ENCODE measurements around the gene NRIP2. TPM values are rescaled to one million over a fixed set of nuclear protein-coding genes. Genes with fewer than 3 reads are reported as not detected.
A peak's percentile ranks its signal among the peaks of the same experiment; 100 is the strongest.

The NRIP2 gene
- total and polyA plus RNA-seq, 2 donors (not counting 1 experiment from before 2014, with no cell fraction given): 0.08 to 0.17 TPM

DNA sequence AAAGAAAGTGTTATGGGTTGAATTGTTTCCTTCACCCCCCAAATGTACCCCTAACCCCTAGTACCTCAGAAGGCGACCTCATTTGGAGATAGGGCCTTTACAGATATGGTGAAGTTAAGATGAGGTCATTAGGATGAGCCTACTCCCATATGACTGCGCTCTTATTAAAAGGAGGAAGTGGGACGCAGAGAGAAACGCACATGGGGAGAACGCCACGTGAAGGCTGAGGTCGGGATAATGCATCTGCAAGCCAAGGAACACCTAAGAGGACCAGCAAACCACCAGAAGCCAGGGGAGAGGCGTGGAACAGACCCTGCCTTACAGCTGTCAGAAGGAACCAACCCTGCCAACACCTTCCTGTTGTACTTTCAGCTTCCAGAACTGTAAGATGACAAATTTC is 1.7 kb upstream of the NRIP2 start:
- Histone ChIP-seq H3K9me3 (ENCODE audit: control insufficient read depth, insufficient read depth, low read depth, low read length) (no peaks in the 10 kb centered on the region), H3K4me1 (ENCODE audit: control insufficient read depth, extremely low read depth, insufficient read depth, low read length) (no peaks in the 10 kb centered on the region), H3K27ac (ENCODE audit: insufficient read depth, low read length) (no peak overlapping the region), H3K4me2 (ENCODE audit: extremely low read depth, insufficient read depth, low read length) (no peak overlapping the region), H3K36me3 (ENCODE audit: control insufficient read depth, insufficient read depth, low read length) (no peaks in the 10 kb centered on the region), H3K9ac (ENCODE audit: insufficient read depth, low read length) (no peak overlapping the region), H3K27me3 (ENCODE audit: control insufficient read depth, insufficient read depth, low read length) (no peaks in the 10 kb centered on the region), H2AFZ (ENCODE audit: low read length) (no peak overlapping the region), H3K4me3 (replicated peaks in 1 of 4; ENCODE audit: control extremely low read depth in 1 of 4, insufficient read depth in 1 of 4, low read depth in 3 of 4, low read length in 4 of 4) (no peak overlapping the region), H4K20me1 (ENCODE audit: control insufficient read depth, extremely low read depth, insufficient read depth, low read length) (no peaks in the 10 kb centered on the region), H3K79me2 (ENCODE audit: control insufficient read depth, insufficient read depth, low read length) (no peaks in the 10 kb centered on the region)
- no peak for DNase-seq (ENCODE audit: low read depth in 2 of 2)
- no peak for TF ChIP-seq EZH2 (IDR thresholded peaks at IDR 0.05; ENCODE audit: low read length, missing control alignments)
- TF ChIP-seq, protein P1, sequence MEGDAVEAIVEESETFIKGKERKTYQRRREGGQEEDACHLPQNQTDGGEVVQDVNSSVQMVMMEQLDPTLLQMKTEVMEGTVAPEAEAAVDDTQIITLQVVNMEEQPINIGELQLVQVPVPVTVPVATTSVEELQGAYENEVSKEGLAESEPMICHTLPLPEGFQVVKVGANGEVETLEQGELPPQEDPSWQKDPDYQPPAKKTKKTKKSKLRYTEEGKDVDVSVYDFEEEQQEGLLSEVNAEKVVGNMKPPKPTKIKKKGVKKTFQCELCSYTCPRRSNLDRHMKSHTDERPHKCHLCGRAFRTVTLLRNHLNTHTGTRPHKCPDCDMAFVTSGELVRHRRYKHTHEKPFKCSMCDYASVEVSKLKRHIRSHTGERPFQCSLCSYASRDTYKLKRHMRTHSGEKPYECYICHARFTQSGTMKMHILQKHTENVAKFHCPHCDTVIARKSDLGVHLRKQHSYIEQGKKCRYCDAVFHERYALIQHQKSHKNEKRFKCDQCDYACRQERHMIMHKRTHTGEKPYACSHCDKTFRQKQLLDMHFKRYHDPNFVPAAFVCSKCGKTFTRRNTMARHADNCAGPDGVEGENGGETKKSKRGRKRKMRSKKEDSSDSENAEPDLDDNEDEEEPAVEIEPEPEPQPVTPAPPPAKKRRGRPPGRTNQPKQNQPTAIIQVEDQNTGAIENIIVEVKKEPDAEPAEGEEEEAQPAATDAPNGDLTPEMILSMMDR (conservative IDR thresholded peaks at IDR 0.05 in 1 of 2, IDR thresholded peaks at IDR 0.05 in 1 of 2; ENCODE audit: low read depth in 1 of 2, low read length in 2 of 2): no peak

DNA sequence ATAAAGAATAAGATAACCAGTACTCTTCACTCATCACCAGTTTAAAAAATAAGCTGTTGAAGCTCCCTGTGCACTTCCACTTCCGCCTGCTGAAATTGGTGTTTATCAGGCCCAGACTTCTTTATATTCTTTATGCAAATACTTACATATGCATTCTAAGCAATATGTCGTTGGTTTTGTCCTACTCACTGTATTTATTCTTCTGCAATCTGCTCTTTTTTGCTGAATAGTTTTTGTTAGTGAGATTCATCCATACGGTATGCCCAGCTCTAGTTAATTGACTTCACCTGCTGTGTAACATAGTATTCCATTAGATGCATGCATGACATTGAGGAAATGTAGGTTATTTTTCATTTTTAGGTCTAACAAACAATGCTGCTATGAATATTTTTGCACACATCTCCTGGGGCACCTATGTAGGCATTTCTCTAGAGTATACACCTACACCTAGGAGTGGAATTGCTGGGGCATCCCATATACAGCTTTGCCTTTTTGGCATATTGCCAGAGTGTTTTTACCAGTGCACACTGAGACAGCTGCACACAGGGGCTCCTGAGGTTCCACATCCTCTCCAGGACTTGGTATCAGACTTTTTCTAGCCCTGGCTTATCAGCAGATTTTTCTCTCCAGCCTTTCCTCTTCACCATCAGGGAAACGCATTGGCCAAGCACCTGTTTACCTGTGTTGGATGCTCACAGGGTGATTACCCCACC is 1.0 kb upstream of the NRIP2 start:
- H3K36me3 ChIP-seq (ENCODE audit: control insufficient read depth, insufficient read depth, low read length): no peaks in the 10 kb centered on the region
- H3K9me3 ChIP-seq (ENCODE audit: control insufficient read depth, insufficient read depth, low read depth, low read length): no peaks in the 10 kb centered on the region
- no peak overlapping the region for H3K4me2 ChIP-seq (ENCODE audit: extremely low read depth, insufficient read depth, low read length)
- H2AFZ ChIP-seq (ENCODE audit: low read length): no peak overlapping the region
- DNase-seq (ENCODE audit: low read depth in 2 of 2): no peak
- no peaks in the 10 kb centered on the region for H3K27me3 ChIP-seq (ENCODE audit: control insufficient read depth, insufficient read depth, low read length)
- H3K9ac ChIP-seq (ENCODE audit: insufficient read depth, low read length): no peak overlapping the region
- no peak overlapping the region for H3K4me3 ChIP-seq (replicated peaks in 1 of 4; ENCODE audit: control extremely low read depth in 1 of 4, insufficient read depth in 1 of 4, low read depth in 3 of 4, low read length in 4 of 4)
- no peaks in the 10 kb centered on the region for H4K20me1 ChIP-seq (ENCODE audit: control insufficient read depth, extremely low read depth, insufficient read depth, low read length)
- H3K27ac ChIP-seq (ENCODE audit: insufficient read depth, low read length): no peak overlapping the region
- TF ChIP-seq, protein P1 (conservative IDR thresholded peaks at IDR 0.05 in 1 of 2, IDR thresholded peaks at IDR 0.05 in 1 of 2; ENCODE audit: low read depth in 1 of 2, low read length in 2 of 2): no peak
- TF ChIP-seq EZH2 (IDR thresholded peaks at IDR 0.05; ENCODE audit: low read length, missing control alignments): no peak
- H3K4me1 ChIP-seq (ENCODE audit: control insufficient read depth, extremely low read depth, insufficient read depth, low read length): no peaks in the 10 kb centered on the region
- no peaks in the 10 kb centered on the region for H3K79me2 ChIP-seq (ENCODE audit: control insufficient read depth, insufficient read depth, low read length)

DNA sequence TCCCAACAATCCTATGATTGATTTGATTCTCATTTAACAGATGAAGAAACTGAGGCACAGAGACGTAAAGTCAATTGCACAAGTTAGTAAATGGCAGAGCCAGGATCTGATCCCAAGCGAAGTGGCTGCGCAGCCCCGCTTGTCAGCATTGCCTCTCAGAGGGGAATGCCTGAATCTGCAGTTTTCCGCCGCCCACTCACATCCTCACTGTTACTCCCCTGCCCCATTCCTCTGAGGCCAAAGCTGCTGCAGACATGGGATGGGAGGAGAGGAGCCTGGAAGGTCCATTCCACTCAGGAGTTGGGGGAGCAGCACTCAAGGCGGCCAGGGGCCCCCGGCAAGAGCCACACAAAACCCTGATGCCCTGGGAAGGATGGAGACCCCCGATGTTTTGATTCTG is 1.0 kb downstream of the NRIP2 start:
- Histone ChIP-seq H3K4me3 (replicated peaks in 1 of 4; ENCODE audit: control extremely low read depth in 1 of 4, insufficient read depth in 1 of 4, low read depth in 3 of 4, low read length in 4 of 4) (no peak overlapping the region), H3K27me3 (ENCODE audit: control insufficient read depth, insufficient read depth, low read length) (no peaks in the 10 kb centered on the region), H4K20me1 (ENCODE audit: control insufficient read depth, extremely low read depth, insufficient read depth, low read length) (no peaks in the 10 kb centered on the region), H3K36me3 (ENCODE audit: control insufficient read depth, insufficient read depth, low read length) (no peaks in the 10 kb centered on the region), H3K27ac (ENCODE audit: insufficient read depth, low read length) (no peak overlapping the region), H3K4me1 (ENCODE audit: control insufficient read depth, extremely low read depth, insufficient read depth, low read length) (no peaks in the 10 kb centered on the region), H3K9ac (ENCODE audit: insufficient read depth, low read length) (no peak overlapping the region), H2AFZ (ENCODE audit: low read length) (no peak overlapping the region), H3K4me2 (ENCODE audit: extremely low read depth, insufficient read depth, low read length) (no peak overlapping the region), H3K79me2 (ENCODE audit: control insufficient read depth, insufficient read depth, low read length) (no peaks in the 10 kb centered on the region), H3K9me3 (ENCODE audit: control insufficient read depth, insufficient read depth, low read depth, low read length) (no peaks in the 10 kb centered on the region)
- TF ChIP-seq, protein P1 (conservative IDR thresholded peaks at IDR 0.05 in 1 of 2, IDR thresholded peaks at IDR 0.05 in 1 of 2; ENCODE audit: low read depth in 1 of 2, low read length in 2 of 2): no peak
- TF ChIP-seq EZH2 (IDR thresholded peaks at IDR 0.05; ENCODE audit: low read length, missing control alignments): no peak
- peak in 1 of 2 donors; percentile 32 for DNase-seq (ENCODE audit: low read depth in 2 of 2)

Data from fibroblast of lung (primary cell).